Measurements from ENCODE around the gene SUGT1.

DNA sequence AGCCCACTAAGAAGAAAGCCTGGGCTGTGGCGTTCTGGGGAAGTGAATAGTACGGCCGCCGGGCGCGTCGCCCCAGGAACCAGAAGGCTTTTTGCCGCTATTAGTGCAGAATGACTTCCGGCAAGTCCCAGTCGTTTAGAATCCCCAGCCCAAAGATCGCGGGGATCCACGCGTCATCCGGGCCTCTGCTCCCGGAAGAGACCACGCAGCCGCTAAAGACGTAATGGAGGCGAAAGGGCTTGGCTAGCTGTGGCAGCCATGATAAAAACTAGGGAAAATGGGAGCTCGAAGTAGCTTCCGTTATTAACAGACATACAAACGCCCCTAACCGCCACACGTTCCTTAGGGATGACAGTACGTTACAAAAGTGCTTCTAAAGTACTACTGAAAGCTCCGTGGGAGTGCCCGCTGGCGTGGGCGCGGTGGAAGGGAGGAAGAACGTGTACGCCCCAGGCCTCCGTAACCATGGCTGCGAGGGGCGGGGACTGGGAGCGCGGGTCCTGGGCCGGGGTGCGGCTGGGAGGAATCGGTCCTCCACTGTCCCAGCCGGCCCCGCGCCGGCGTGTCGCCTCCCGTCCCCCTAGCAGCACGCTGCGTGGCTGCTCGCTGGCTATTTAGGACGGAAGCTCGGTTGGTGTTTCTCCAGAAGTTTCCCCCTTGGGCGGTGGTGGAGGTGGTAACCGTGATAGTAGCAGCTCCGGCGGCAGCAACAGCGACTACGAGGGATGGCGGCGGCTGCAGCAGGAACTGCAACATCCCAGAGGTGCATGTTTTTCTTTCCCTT lies at the start of gene SUGT1:
- no peak for TF ChIP-seq ZNF37A (tag by site-specific recombination; IDR thresholded peaks at IDR 0.05)
- no peak for TF ChIP-seq MEIS1 (CRISPR knock-in tag; IDR thresholded peaks at IDR 0.05; ENCODE audit: borderline replicate concordance)
- TF ChIP-seq MYNN (tag by site-specific recombination; IDR thresholded peaks at IDR 0.05; ENCODE audit: borderline replicate concordance), result no peak
- TF ChIP-seq, protein P1, sequence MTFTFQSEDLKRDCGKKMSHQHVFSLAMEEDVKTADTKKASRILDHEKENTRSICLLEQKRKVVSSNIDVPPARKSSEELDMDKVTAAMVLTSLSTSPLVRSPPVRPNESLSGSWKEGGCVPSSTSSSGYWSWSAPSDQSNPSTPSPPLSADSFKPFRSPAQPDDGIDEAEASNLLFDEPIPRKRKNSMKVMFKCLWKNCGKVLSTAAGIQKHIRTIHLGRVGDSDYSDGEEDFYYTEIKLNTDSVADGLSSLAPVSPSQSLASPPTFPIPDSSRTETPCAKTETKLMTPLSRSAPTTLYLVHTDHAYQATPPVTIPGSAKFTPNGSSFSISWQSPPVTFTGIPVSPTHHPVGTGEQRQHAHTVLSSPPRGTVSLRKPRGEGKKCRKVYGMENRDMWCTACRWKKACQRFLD (tag by site-specific recombination; IDR thresholded peaks at IDR 0.05), result no peak

Data from HEK293 (cell line).